Epidermal melanocyte (primary cell): ENCODE results near the gene CKAP4.
A peak's percentile ranks its signal among the peaks of the same experiment; 100 is the strongest.

ENCODE experiments used
- DNase-seq: peaks from one replicate; pipeline ENCODE4 v3.0.0; 2011; ENCODE audit warnings: low spot score; ENCODE audit not compliant: insufficient read length

CKAP4 gene

DNA sequence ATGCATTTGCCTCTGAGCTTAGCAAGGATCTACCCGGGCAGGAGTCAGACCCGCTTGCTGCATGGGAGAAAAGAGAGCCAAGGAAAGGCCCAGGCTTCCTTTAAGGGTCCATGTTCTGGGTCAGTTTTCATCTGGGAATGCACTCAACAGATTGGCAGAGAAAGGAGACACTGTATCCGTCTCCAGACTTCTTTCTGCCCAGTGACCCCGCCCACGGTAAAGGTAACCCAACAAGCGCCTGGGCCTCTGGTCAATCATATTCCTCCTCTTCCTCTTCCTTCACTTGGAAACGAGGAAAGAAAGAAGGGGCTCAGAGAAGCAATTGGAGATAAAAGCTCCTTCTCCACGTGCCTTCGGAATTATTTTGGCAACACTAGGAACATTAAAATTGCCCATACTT is 27.6 kb upstream of the CKAP4 start:
- DNase-seq = no peak

DNA sequence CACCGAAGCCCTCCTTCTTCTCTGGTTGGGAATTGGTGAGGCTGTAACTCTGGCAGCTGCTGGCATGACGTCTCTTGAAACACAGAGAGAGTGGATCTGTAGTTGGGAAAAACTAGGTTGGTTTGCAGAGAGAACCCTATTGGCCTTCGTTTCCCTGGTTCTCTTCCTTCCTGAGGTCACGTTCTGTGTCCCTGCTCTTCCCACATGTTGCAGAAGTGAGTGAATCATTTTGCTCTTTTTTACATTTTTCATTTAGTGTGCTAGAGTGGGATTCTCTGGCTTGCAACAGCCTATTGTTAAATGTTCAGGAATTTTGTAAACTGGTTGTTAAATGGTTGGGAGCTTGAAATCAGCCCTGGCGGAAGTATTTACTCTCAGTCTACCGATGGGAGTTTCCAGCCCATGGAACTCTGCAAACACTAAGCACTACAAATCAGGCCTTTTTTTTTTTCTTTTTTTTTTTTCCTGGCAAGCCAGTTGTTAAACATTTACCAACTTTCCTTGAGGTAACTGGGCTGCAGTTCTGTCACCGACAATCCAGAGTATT is 26.8 kb upstream of the CKAP4 start:
- DNase-seq = no peak

DNA sequence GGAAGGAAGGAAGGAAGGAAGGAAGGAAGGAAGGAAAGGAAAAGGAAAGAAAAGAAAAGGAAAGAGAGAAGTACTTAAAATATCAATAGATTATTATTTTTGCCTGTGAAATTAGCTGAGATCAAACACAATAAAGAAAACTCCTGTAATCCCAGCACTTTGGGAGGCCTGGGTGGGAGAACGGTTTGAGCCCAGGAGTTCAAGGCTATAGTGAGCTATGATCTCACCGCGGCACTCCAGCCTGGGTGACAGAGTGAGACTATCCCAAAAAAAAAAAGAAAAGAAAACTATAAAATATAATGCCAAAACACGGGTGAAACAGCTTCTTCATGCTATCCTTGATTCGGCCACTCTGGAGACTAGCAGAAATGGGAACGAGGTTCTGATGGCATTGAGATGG is 26.2 kb upstream of the CKAP4 start:
- no peak for DNase-seq

DNA sequence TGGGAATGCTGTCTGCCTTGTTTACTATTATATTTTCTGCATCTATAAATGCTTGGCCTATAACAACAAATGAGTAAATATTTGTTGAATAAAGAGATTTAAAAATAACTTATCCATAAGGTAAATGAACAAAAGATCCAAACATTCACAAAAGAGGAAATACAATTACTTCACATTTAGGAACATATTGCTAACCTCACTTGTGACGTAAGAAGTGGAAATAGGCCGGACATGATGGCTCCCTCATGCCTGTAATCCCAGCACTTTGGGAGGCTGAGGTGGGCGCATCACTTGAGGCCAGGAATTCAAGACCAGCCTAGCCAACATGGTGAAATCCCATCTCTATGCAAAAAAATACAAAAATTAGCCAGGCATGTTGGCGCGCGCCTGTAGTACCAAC is 25.7 kb upstream of the CKAP4 start:
- no peak for DNase-seq

DNA sequence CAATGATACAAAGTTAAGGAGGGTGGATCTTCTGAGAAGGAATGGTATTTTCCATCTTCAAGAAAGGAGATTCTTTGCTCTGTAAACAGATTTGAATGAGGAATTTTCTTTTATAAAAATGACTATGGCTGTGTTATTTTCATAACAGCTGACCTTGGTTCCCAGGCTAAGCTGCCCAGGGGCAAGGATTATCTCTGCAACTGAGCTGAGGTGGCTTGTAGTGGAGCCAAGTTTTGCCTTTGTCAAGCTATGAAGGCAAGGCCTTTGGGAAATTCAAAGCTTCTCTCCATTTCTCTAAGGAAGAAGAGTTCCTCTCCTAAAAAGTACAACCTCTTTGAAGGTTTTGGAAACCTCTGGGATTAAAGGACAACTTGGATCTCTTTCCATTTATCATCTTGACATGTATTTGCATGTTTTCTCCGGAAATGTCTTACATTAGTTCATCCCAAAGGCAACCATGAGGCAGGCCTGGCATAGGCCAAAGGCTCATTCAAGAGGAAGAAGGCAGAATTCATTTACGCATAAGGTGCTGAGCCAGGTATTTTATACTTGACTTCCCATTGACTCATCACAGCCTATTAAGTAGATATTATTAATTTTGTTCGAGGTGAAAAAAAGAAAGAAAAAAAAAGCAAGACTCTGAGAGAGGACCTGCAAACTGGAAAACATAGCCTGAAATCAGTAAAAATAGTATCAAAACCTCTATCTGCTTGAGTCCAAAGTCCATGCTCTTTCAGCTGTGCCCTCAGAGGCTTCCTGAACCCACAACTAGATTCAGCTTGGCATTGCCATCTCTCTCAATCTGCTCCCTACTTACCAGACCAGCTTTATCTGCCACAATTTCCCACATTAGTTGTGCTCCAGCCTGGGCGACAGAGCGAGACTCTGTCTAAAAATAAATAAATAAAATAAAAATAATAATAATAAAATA is 24.0 kb upstream of the CKAP4 start:
- no peak for DNase-seq

DNA sequence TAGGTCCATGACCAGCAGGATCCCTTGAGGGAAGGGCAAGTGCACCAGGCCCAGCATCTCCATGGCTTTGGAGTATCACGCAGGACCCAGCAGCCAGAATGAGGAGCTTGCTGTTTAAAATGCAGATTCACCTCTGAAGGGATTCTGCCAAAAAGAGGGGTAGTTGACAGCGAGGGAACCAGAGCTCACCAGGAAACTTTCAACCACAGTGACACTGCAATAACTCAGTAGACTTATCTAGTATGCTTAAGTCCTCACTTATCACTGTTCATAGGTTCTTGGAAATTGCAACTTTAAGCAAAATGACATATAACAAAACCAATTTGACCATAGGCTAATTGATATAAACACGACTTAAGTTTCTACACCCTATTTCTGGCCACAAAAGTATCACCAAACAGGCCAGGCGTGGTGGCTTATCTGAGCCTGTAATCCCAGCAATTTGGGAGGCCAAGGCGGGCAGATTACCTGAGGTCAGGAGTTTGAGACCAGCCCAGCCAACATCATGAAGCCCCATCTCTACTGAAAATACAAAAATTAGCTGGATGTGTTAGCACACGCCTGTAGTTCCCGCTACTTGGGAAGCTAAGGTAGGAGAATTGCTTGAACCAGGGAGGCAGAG is 21.4 kb upstream of the CKAP4 start:
- DNase-seq = no peak

DNA sequence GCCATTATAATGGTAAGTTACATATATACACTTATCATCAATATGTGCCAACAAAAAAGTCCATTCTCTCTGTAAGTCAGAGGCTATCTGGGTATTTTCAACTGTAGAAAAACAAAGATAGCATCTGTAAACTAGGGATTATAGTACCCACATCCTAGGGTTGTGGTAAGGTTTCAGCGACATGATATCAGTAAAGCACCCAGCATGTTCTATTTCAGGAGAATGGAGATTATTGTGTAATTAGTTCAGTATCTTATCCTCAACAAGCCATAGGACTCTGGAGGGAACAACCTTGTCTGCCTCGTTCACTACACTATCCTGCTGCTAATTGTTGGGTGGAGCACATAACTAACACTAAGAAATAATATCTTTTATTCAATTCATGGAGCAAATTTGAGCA is 19.7 kb upstream of the CKAP4 start:
- no peak for DNase-seq

DNA sequence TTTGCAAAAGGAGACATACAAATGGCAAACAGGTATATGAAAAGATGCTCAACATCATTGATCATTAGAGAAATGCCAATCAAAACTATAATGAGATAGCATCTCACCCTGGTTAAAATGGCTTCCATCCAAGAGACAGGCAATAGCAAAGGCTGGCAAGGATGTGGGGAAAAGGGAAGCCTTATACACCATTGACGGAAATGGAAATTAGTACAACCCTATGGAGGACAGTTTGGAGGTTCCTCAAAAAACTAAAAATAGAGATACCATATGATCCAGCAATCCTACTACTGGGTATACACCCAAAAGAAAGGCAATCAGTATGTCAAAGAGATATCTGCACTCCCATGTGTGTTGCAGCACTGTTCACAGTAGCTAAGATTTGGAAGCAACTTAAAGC is 17.3 kb upstream of the CKAP4 start:
- no peak for DNase-seq

DNA sequence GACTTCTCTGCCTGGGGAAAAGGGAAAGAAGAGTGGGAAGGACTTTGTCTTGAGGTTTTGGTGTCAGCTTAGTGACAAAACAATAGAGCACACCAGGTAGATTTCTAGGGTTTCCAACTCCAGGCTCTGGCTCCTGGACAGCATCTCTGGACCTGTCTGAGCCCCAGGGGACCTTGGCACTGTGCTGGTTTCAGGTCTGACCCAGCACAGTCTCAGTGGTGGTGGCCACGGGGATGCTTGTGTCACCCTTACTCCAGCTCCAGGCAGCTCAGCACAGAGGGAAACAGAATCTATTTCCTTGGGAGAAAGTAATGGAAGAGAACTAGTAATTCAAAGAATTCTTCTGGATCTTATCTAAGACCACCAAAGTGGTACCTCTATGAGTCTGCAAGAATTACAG is 11.1 kb upstream of the CKAP4 start:
- no peak for DNase-seq

DNA sequence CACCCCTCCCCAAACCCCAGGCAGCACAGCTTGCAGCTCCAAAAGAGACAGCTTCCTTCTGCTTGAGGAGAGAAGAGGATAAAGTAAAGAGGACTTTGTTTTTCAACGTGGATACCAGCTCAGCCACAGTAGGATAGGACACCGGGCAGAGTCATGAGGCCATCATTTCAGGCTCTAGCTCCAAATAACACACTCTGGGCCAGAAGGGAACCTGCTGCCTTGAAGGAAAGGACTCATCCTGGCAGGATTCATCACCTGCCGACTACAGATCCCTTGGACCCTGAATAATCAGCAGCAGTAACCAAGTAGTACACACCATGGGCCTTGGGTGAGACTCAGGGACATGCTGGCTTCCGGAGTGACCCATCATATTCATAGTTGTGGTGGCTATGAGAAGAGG is 10.4 kb upstream of the CKAP4 start:
- DNase-seq = no peak

DNA sequence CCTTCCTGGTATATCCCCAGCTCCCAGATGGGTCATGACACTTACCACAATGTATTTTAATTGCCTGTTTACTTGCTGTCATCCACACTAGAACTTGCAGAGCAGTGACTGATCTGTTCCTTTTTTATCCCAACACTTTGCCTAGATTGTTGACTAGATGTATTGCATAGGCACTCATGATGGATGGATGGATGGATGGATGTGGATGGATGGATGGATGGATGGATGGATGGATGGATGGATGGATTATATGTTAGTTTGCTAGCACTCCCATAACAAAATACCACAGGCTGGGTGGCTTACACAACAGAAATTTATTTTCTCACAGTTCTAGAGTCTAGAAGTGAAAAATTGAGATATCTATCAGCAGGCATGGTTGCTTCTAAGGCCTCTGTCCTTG is 8.7 kb upstream of the CKAP4 start:
- DNase-seq = no peak

DNA sequence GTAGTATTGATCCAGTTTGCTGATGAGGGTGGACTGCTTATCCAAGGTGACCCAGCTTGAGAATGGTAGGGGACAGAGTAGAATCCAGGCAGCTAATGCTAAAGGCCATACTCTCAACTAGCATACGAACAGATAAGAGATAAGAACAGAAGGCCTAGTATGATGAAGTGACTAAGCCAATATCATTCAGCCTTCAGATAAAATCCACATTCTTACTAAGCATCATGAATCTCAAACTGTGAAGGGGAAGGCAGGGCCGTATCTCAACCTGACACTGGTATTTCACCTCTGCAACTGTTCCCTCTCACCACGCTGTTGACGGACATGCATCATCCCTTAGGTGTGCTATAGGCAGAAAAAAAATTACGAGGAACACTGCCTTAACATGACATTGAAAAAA is 8.1 kb upstream of the CKAP4 start:
- DNase-seq = no peak

DNA sequence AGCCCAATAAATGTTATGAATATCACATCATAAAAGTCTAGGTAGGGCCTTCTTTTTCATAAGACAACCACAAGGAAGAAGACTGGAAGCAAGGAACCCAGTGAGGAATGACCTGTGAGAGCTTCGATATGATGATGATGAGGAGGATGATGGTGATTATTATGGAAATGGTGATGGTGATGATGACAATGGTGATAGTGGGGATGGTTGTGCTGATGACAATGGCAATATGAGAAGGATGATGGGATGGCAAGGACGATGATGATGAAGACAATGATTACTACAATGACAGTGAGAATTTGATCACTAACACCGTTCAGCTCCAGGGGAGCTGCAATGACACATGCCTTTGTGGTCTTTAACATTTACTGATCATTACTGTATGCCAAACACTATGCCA is 7.7 kb upstream of the CKAP4 start:
- no peak for DNase-seq

DNA sequence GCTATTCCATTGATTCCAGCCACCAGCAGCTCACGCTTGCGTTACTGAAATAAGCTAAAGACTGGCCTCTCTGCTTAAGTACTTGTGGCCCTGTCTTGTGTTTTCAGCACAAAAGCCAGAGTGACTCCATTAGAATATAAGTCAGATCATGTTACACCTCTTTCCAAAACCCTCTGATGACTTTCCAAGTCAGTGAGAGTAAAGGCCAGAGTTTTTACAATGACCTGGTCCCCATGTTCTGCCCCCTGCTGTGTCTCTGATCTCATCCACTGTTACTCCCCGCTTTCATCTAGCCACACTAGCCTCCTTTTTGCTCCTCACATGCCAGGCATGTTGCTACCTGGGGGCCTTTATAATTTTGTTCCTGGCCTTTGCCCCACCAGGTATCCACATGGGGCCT is 6.9 kb upstream of the CKAP4 start:
- no peak for DNase-seq

DNA sequence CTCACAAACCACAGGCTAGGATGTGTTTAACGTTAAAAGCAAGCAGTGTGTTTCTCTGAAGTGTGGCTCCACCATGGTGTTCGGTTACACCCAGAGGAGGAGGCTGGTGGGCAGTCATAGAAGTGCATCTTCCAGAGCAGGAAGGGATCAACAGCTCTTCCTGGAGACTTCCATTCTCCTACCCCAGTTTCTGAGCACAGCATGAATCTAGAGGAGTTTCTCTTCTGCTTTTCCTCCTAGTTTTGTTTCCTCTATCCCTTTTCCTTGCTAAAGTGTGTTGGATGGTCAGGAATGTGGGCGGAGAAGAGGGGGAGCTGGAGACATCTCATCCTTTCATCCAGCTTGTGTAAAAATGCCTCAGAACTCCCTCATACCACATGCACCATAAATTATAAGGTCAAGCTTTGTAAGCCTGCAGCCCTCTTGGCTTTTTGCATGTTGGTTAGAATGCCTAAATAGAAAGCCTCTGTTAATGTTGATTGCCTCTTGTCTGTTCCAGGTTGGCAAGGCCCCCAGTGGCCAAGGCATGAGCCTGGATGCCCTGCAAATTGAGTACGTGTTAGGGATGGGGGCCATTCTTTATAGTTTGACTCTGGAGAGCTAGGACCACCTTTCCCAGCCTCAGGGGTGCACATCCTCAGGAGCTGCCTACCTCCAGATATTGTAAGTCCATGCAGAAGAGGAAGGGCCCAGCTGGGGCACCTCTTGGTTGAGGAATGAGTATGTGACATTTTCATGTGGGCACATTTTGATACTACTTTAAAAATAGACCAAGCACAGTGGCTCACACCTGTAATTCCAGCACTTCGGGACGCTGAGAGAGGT is 4.0 kb upstream of the CKAP4 start:
- DNase-seq = no peak

DNA sequence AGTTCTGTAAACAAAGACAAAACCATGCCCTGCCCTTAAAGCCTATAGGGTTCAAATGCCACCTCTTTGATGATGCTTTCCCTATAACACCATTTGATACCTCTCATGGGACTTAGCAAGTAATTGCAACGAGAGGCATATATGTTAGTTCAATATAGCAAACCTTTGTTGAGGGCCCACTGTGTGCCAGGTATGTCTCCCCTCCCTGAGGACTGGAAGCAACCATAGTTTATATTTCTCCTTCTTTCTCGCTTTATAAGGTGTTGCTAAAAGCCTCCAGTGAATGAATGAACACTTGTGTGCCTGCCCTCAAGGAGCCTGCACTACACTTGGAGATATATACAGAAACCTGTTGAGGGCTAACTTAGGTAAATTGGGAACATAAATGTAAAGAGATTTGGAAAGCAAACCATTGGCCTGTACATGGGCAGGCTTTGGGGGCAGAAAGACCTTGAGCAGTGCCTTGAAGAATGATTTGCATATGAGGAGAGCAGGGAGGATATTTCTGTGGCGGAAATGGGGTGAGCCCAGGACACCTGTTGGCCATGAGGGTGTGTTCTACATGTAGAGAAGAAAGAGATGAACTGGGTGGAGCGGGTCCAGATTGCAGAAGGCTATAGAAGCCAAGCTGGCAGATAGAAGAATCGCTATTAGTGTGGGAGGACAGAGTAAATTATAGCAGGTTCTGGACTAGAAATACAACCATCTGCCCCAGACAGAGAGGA is 1.8 kb upstream of the CKAP4 start:
- DNase-seq = no peak

DNA sequence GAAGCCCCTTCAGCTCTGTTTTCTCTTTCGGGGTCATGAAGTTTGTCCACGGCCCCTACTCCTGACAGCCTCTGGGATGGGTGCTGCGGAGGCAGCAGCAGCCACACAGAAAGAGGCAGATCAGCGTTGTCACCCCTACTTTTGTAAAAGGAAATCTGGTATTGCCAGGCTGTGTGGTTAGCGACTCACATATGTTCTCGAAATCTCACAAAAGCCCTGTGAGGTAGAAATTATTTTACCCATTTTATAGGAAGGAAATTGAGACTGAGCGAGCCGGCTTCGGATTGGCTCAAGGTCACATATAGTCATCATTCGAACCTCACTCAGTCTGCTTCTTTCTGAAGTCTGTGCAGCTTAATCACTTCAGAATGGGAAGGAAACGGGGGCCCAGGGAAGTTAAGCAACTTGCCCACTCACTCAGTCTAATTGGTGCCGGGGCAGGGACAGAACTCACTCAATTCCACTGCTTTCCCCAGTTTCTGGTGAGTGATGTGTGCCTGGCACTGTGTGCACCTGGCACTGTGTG is 1.1 kb upstream of the CKAP4 start:
- DNase-seq = no peak

DNA sequence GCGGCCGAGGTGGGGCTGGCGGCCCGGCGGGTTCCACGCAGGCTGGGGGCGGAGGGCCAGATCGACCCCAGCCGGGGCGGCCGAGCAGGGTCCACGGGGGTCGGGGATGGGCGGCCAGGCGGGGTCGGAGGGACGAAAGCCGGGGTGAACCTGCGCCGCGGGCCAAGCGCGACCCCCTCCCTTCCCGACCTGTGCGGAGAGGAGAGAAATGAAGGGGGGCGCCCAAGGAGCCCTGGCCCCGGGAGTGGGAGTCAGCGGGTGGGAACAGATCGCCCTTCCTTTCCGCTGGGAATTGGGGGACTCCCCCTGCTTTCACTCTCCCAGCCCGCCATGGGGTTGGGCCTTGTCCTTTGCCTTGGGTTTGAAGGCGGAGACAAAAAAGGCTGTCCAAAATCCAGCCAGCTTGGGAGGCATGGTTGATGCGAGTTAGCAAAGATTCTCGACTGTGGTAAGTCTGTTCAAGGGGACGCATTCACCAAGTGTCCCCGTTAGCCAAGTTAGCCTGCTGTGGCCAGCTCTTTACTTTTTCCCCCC is 559 bp upstream of the CKAP4 start:
- peak; percentile 62 for DNase-seq

DNA sequence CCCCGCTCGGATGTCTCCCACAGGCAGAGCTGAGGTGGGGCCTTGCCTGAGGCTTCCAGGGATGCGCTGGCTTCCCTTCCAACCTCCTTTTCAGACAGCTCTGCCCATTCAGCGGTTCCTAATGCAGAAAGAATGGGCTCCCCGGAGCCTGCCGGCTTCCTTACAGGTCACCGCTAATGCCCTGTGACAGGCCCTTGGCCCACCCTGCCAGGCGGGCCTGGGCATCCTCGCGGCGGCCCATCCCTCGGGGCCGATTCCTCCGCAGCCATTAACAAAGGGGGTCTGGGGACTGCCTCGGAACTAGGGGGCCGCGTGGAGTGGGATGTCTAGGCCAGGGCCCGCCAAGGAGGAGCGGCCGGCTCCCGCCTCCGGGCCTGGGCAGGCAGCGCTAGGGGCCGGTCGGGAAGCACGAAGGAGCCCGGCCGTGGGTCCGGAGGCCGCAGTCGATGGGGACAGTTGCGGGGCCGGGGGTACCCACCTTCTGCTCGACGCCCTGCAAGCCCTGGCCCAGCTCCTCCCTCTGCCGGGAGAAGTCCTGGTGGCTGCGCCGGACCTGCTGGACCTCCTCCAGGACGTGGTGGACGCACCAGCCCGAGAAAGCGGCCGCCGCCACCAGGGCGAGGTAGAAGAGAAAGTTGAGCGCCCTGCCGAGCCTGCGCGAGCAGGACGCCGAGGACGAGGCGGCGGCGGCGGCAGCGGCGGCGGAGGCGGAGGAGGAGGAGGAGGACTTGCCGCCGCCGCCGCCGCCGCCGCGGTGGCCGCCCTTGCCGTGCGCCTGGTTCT is 738 bp downstream of the CKAP4 start:
- peak; percentile 55 for DNase-seq

DNA sequence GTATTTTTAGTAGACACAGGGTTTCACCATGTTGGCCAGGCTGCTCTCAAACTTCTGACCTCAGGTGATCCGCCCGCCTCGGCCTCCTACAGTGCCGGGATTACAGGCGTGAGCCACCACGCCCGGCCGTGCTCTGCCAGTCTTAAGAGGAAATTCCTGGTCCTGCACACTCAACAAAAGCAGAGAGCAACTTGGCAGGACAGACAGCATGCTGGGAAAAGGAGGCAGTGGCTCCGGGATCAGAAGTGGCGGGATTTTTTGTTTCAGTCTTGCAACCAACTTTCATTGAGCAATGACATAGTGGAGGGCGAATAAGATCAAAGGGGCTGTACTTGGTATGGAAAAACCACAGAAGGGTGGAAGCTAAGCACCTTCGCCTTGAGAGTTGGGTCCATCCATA is 2.1 kb downstream of the CKAP4 start:
- no peak for DNase-seq
